ENCODE data around the gene TMEM255B. TPM values are rescaled to one million over a fixed set of nuclear protein-coding genes. Genes with fewer than 3 reads are reported as not detected.

Gene TMEM255B
- total and polyA plus RNA-seq, 2 donors (not counting 3 experiments of a cell fraction or from before 2014, with no cell fraction given): 105 to 121 TPM

DNA sequence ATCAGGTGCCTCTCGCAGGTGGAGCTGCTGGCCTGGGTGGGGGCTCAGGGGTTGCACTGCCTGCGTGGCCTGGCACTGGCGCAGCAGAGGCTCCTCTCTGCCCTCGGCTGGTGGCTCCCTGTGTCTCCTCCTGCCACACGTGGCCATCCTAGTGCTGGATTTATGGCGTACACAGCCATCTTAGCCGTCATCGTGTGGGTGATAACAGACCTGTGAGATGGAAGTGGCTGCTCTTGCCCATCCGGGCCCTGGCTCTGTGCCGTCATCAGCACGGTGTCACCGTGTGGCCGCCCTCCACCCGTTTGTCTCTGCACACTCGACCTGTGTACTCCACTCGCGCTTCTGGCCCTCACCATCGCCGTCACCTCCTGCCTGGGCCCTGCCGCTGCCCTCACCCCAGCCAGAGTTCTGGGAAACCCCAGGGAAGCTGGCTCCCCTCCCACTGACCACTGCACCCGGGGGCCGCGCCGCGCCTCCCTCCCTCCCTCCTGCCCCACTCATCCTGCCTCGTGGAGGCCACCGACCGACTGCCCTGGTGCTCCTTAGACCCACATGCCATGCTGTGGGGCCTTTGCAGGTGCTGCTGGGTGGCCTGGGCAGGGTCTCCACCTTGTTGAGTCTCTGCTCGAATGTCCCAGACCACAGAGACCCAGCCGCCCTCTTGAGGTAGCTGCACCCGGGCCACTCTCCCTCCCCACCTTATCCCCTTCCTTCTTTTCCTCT is 29.5 kb downstream of the TMEM255B start:
- POLR2A ChIA-PET: no interaction called here

More for the DNA sequence above, 29.5 kb downstream of the TMEM255B start:
- Histone ChIP-seq H3K4me2 (ENCODE audit: insufficient read depth, low read length) (no peak overlapping the region), H3K9me1 (replicated peaks; ENCODE audit: control insufficient read depth, extremely low read depth, insufficient read depth, low read length) (no peaks in the 10 kb centered on the region), H3K4me3 (replicated peaks in 1 of 3; ENCODE audit: insufficient read depth in 1 of 3, low read depth in 1 of 3, low read length in 3 of 3) (no peak overlapping the region), H3K9ac (replicated peaks; ENCODE audit: extremely low read depth, insufficient read depth, low read length) (no peak overlapping the region), H3K27ac (ENCODE audit: insufficient read depth, low read depth, low read length) (no peak overlapping the region), H3K9me3 (replicated peaks; ENCODE audit: control insufficient read depth, insufficient read depth, low read length) (no peaks in the 10 kb centered on the region), H3K4me1 (ENCODE audit: control insufficient read depth, extremely low read depth, insufficient read depth, low read length) (peaks cover 14% of the 10 kb centered on the region), H2AFZ (ENCODE audit: low read depth, low read length) (no peak overlapping the region), H3K27me3 (ENCODE audit: control insufficient read depth in 2 of 2, insufficient read depth in 2 of 2, low read length in 2 of 2) (no peaks in the 10 kb centered on the region), H3K36me3 (ENCODE audit: control insufficient read depth in 2 of 2, extremely low read depth in 1 of 2, insufficient read depth in 2 of 2, low read length in 2 of 2) (peaks cover 0 to 26% of the 10 kb centered on the region in 2 experiments), H3K79me2 (ENCODE audit: control insufficient read depth, insufficient read depth, low read length) (no peaks in the 10 kb centered on the region), H4K20me1 (replicated peaks; ENCODE audit: control insufficient read depth, extremely low read depth, insufficient read depth, low read length) (no peaks in the 10 kb centered on the region)
- FAIRE-seq (no peak), DNase-seq (ENCODE audit: low read depth, low spot score) (no peak)
- TF ChIP-seq FOS (IDR thresholded peaks at IDR 0.05; ENCODE audit: borderline replicate concordance, insufficient read depth, low read length) (no peak), MYC (IDR thresholded peaks at IDR 0.05; ENCODE audit: low read depth, low read length) (no peak), POLR2AphosphoS5 (IDR thresholded peaks at IDR 0.05; ENCODE audit: insufficient read depth, low read depth, low read length) (no peak), CTCF (IDR thresholded peaks at IDR 0.05; ENCODE audit: extremely low read depth in 1 of 2, insufficient read depth in 1 of 2, low read depth in 1 of 2, low read length in 2 of 2) (no peak), POLR2A (IDR thresholded peaks at IDR 0.05; ENCODE audit: low read depth, low read length) (no peak), GATA2 (IDR thresholded peaks at IDR 0.05; ENCODE audit: insufficient read depth, insufficient read length, low read depth, low read length) (no peak), EZH2 (IDR thresholded peaks at IDR 0.05; ENCODE audit: borderline replicate concordance, low read depth, low read length, severe bottlenecking) (no peak), MAX (IDR thresholded peaks at IDR 0.05; ENCODE audit: insufficient read depth, insufficient read length) (no peak), JUN (IDR thresholded peaks at IDR 0.05; ENCODE audit: borderline replicate concordance, insufficient read depth, insufficient read length, low read depth) (no peak)
- dilution Hi-C loops (cut with MboI; ENCODE audit: extremely low pct_ligation_motif_present, low sequenced_read_pairs) (no loop called here), intact Hi-C loops (cut with micrococcal nuclease) (no loop called here)
- BruUV-seq (replicated peaks): no TSS peak
- CTCF ChIA-PET: no interaction called here
